RCC 7860 (cell line): ENCODE data around the gene USH2A.

Source experiments
- DNase-seq: peaks from one replicate; pipeline ENCODE4 v3.0.0-alpha.2; 2015; ENCODE audit warnings: low spot score
- FAIRE-seq: peaks from 2 replicates; lab custom pipeline; 2012; peaks lifted over from hg19 to GRCh38; lab: Jason Lieb, UNC

USH2A gene

DNA sequence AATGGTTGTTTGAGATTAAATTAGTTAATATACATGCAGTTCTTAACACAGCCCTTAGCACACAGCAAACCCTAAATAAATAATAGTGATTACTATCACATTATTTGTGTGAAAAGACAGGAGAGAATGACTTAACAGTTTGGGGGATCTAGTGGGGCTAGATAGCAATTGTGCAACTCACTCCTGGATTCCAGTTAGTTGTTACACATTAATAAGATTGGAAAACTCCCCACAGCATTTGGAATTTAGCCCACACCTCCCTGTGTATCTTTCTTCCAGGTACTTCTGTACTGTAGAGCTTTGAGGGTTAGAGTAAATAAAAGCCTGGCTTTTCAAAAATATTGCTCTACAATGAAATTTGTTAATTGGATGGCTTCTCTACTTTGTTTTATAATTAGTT is 763.0 kb downstream of the USH2A start:
- peak; percentile 61 for FAIRE-seq

DNA sequence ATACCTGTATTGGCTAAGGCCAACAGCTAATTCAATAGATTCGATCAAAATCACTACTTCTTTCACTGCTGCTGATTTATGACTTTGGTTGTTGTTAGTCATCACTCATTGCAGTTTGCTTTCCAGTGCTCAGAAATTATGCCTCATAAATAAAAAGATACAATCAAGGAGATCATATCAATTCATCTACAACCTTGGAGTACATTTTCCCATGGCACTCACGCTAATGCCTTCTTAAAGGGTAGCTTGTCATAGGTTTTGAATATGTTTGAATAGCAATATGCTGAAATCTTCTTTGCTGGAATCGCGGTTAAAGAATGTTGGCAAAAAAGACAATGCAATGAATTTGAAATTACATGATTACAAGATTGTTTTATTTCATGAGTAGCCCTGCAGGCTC is 766.2 kb downstream of the USH2A start:
- FAIRE-seq (no peak), DNase-seq (no peak)

More for the DNA sequence above, 763.0 kb downstream of the USH2A start:
- DNase-seq: no peak

DNA sequence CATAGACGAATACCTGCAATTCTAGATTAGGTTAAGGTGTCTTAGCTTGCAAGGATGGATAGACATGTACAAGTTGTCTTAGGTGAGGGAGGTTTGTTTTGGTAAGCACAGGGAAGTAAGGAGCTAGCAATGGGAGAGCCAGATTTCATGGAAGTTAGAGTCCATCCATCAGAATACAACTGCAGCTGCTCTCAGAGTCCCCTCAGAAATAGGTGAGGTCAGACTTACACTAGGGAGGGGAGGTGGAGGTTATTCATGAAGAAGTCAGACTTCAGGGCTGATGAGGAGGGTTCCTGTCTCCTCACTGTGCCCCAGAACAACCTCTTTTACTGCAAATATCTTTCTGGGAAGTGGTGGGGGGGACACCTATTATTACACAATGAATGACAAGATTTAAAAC is 770.9 kb downstream of the USH2A start:
- DNase-seq (no peak), FAIRE-seq (no peak)

DNA sequence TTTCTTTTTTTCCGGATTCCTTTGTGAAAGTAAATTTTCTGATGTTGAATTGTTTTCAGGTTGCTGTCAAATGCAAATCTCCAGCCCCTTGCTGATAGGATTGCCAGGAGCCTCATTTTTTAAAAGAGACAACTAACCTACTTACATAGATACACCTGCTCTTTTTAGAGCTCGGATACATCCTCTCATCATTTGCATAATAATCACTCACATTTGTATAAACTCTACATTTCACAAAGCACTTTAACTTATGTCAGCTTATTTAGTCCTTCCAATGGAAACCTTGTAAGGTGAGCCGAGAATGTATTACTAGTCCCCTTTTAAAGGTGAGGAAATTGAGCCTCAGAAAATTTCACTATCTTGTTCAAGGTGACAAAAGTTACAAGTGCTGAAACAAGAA is 771.4 kb downstream of the USH2A start:
- FAIRE-seq (no peak), DNase-seq (no peak)

DNA sequence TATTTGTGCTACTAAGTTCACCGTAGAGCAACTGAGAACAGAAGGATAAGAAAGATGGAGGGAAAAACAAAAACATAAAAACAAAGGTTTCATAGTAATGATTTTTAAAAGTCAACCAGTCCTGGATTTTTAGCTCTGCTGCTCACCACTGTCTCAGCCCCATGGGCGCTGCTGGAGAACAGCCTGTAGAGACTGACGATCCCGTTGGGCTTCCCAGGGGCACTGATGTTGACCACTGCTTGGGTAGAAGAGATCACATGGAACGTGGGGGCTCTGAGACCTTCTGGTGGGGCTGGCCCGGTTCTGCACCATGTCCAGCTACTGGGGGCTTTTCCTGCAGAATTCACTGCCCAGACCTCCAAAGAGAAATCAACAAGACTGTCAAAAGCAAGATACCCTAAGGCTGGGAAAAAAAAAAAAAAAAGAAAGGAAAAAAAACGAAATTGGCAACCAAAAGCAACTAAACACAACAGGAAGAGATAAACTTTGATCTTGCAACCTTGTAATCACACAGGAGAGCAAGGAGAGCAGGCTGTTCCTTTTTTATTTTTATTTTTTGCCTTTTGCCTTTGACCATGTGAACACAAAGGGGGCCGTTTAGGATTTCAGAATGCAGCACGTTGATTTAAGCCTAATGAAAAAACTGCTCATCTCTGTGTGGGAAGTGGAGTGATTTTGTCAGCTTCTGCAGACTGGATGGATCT is 772.6 kb downstream of the USH2A start:
- FAIRE-seq (no peak), DNase-seq (no peak)

DNA sequence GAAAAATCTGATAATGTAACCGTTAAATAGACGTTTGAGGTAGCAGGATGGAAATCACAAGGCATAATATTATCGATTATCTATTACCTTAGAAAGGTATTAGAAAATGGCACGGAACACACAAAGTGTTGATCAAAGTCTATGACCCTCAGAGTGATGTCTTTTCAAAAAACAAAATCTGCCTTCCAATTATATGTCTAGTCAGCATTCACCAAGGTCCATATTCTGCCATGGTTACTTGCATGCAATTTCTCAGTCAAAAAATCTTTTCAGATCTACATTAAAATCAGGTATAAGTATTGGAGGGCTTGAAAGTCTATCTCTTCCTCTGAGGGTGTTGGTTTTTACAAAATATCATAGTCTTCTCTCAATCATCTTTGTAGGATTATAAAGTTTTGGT is 774.3 kb downstream of the USH2A start:
- DNase-seq (no peak), FAIRE-seq (no peak)

DNA sequence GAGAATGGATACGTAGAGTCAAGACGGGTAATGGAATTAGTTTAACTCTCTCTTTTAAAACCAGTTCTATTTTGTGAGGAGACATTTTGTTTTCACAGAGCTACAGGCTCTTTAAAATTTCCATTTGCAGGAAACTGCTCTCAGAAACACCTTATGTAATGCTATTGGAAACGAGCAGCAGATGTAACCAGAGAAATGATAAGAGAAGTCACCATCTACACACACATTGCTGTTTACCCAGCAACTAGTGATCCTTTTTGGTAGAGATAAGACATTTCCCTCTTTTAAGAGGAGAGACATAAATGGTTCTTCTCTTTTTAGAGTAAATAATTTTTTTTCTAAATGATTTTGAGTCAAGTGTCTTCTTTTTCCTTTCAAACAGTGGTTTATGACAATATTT is 775.5 kb downstream of the USH2A start:
- DNase-seq (no peak), FAIRE-seq (no peak)

DNA sequence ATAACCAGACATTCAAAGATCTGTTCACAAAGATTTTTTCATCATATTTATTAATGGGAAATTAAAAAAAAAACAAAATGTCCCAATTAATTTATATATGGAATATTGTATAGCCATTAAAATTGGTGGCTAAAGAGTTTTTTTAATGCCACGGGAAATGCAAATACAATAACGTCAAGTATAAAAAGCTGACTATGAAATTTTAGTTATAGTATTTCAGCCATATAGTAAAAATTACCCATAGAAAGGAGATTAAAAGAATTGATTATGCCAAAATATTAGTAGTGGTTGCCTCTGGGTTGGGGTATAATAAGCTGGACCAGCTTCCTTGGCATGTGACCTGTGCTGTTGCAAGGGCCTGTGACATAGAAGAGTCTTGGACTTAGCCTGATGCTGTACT is 777.4 kb downstream of the USH2A start:
- FAIRE-seq: no peak
- DNase-seq: no peak

DNA sequence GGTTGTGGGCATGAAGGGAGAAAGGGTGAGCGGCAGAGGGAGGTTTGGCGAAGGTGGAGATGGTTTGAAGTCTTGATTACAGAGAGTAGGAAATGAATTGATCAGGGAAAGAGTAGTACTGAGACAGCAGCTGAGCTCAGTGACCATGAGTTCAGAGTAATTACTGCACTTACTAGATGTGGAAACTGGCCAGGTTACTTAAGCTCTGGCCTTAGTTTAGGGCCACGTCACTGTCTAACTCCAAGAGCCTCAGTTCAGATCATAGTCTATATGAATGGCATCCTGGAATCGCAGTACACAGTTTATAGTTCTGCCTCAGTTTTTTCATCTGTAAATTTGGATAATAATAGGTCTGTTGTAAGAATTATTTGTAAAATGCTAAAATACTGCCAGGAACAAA is 778.1 kb downstream of the USH2A start:
- DNase-seq: no peak
- no peak for FAIRE-seq

DNA sequence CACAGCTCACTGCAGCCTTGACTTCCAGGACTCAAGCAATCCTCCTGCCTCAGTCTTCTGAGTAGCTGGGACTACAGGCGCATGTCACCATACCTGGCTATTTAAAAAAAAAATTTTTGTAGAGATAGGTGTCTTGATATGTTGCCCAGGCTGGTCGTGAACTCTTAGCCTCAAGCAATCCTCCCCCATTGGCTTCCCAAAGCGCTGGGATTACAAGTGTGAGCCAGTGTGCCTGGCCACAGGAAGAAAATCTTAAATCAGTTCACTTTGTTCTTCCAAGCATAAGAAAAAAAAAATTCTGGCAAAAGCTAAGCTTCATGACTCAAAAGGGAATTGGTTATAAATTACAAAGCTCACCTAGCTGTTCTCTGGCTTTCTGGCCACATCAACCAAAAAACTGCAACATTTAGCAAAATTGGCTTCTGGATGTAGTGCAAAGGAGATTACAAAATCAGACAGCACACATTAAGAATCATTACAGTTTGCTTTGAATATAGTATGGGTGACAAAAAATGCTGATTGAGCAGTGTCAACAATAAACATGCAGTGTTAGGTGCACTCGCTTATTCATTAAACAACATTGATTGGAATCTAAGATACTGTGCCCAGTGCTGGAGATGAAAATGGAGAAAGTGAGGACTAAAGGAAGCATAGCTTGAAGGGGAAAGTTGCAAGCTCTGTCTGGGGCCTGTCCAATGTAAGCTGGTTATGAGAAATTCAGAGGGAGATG is 779.5 kb downstream of the USH2A start:
- no peak for DNase-seq
- FAIRE-seq: no peak

DNA sequence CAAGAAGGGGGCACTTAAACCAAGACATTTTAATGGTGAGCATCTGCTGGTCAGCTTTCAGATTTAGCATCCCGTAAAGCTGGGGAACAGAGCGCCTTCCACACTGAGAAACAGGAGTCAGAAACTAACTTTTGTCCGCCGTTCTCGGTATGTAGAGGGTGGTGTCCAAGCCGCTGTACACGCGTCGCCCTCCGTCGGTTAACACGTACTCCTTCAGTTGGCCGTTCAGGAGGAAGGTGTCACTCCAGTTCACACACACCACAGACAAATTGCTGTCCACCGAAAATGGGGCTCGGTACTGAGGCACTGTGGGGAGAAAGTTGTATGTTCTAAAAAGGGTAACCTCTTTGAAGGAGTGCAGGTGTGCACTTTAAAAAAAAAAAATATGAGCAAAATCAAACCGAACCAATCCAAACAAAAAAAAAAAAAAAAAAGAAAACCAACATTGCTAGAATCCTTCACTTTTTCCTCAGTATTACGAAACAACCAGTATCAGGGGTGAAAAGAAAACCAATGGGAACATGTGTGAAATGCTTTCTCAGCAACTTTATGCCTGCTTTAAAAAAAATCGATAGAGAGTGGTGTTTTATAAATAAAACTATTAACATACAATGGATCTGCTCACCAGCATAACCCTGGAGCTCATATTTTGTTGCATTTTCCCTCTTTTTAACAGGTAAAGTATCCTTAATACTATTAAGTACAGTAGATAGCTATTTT is 782.7 kb downstream of the USH2A start:
- no peak for FAIRE-seq
- no peak for DNase-seq

DNA sequence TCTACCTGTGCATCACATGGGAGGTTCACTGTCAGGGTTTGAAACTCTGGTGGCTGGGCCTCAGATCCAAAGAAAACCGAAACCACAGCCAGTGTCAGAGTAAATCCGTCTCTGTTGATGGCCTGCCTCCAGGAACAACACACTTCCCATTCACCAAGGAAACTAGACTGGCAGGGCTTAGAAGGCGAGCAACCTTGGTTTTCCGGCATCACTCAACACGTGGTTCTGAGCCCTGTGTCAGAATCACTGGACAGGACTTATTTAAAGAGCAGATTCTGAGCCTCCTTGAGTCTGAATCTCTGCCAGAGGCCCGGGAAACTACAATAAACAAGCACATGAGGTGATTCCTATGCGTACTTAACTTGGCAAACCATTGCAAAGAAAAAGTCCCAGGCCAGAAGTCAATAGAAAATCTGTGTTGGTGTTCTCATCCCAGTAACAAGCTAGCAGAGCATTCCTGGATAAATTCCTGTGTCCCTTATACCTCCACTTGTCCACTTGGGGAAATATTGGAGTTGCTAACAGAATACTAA is 786.1 kb downstream of the USH2A start:
- FAIRE-seq (no peak), DNase-seq (no peak)

DNA sequence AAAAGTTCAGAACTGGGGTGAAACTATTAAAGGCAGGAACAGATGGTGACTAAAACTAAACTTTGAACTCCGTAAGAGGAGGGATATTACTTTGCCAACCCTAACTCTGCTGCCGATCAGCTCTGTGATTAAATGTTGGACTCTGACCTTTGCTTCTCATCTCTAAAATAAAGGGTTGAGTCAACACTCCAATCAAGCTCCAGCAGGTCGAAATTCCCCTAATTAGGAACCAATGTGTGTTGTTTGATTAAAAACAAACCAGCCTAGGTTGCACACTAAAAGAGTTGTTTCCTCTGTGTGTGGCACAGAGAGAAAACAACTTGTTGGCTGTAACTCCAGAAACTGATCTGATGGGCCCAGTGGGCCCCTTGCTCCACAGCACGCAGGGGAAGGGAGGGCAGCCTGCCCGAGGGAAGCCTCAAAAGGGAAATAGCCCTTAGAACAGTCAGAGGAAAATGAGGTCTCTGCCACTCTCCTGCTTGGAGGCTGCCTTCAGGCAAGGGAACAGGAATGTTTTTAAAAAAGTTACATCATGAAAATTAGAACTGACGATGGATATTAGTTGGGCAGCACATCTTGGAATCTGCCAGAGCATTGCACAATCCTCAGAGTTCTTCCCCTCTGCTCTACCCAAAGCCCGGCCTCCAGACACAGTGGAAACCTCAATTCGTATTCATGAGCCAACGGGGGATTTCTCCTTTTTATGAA is 786.8 kb downstream of the USH2A start:
- no peak for FAIRE-seq
- DNase-seq: no peak

DNA sequence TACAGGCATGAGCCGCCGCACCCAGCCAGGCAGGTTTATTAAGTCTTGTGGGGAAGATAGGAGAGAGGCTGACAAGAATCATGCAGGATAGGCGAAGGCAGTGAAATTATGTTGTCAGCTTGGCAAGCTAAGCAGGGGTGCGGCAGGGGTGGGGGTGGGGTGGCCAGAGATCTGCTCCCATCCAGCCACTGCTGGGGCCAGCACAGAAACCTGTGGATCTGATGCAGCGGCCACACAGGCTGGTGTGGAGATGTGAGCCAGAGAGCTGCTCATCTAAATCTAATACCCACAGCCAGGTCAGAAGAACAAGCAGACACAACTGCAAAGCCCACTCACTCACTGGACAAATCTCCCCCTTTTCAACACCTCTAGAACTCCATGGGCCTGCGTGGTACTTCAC is 787.4 kb downstream of the USH2A start:
- FAIRE-seq: no peak
- no peak for DNase-seq

DNA sequence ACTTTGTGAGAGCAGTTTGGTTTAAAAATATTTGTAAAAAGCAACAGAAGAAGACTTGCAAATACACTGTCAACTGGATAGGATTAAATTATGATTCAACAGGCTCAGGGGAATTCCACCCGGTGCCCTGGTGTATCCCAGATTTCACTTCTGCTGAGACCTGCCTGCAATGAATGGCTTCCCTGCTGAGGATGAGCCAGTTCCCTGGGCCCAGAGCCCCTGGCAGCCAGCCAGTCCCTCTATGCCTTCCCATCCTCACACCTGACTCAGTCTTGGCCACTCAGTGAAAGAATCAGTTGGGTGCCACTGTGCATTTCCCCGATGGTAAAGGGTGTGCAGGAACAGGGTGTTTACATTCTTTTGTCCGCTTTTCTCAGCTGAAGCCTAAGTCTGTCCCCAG is 791.8 kb downstream of the USH2A start:
- FAIRE-seq (no peak), DNase-seq (peak; percentile 66)

DNA sequence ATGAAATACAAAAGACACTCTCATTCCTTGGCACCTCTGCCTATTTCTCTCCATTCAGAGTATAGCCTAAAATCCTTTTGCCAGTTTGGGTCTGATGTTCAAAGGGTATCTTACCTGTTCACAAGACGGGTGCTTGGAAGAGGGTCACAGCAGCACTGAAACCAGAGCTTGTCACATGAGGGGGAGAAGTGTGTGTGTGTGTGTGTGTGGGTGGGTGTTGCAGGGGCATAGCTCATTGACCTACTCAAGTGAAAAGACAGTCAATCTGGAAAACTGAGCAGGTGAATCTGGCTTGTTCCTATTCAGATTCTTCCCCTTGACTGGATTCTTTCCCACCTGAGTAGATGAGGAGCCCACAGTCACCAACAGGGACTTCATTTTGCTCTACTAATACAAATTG is 792.2 kb downstream of the USH2A start:
- no peak for DNase-seq
- FAIRE-seq: no peak

DNA sequence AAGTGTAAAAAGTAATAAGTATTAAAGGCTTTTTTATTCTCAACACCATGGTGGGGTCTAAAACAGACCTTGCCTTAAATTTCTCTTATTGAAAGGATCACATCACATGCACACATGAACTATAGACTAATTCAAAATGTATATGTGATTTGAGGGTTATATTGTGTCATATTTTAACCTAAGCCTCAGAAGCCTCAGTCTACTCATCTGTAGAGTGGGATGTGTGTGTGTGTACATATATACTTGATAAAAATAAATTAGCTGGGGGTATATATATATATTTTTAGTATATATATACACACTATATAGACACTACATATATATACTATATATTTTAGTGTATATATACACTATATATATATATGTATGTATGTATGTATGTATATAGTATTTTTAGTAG is 797.3 kb downstream of the USH2A start:
- FAIRE-seq: no peak

DNA sequence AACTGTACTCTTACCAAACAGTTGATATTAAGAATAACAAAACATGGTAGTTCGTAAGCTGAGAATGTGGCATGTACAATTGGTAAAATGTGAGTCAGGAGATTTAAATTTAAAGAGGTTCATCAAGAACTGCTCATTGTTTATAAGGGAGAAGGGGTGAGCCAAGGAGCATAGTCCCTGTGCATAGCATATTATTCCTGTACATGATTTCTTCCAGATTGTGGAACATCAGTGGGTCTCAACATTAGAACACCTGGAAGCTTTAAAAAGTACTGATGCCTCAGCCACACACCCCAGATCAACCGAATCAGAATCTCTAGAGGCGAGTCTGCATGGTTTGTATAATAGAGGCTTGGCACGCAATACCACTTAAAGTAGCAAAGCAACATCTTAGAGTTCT is 800.1 kb downstream of the USH2A start:
- DNase-seq: no peak
- no peak for FAIRE-seq

More for the DNA sequence above, 797.3 kb downstream of the USH2A start:
- no peak for DNase-seq

DNA sequence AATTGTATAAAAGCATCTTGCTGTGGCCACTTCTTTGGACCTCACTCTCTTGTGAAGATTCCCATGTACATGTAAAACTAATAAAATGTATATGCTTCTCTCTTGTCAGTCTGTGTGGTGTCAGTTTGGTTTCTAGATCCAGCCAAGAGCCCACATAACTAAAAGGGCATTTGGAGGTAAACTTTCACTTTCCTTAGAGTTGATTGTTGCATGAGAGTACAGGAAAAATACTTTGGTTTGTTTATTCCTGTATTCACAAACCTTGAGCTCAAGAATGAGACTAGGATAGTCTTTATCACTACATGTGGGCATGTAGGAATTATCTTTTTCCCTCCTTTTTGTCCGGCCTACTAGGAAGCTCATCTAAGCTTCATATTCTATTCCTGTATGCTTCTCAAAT is 805.3 kb downstream of the USH2A start:
- FAIRE-seq (no peak), DNase-seq (no peak)

DNA sequence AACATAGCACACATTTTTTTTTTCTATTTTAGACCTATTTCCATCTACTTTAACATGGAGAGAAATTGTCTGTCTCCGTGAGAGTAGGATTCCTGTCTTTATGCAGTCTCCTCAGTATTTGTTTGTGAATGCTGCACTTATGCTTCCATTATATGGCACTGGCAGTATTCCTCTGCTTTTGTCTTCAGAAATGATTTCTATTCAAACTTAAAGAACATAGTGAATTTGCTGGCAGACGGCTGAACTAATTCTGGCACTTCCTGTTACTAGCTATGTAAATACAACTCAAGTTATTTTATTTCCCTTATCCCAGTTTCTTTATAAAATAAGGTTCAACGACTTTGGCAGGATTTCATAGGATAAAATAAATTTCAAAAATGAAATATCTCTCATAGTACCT is 810.9 kb downstream of the USH2A start:
- DNase-seq (no peak), FAIRE-seq (no peak)

DNA sequence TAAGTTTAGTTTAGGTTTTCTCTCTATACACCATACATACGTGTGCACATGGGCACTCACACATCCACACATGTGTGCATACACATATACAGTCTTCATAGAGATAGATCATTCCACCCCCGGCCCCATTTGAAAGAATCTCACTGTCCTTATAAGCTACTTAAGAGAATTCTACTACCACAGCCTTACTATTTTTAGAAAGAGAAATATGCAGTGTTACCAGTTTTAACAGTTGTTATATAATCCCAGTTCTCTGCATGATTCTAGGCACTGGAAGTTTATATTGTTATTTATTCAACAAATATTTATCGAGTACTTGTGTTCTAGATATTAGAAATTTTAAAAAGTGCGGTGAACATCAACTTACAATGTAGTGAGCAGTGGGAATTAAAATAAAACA is 814.6 kb downstream of the USH2A start:
- no peak for FAIRE-seq
- no peak for DNase-seq
